Cardiac muscle cell (in vitro differentiated cells and primary cell): ENCODE measurements around the gene PIGM. TPM values are rescaled to one million over a fixed set of nuclear protein-coding genes. Genes with fewer than 3 reads are reported as not detected.

Experiments used
- DNase-seq, 2 donors: peaks; one replicate each; pipeline versions ENCODE4 v3.0.0 to v3.0.0-alpha.2; 2010 to 2017; ENCODE audit warnings: low read depth in 1 of 2, low spot score in 1 of 2
- H3K27ac ChIP-seq: fragments of 200-600 bp; sonication (generic); 2 replicates; pipeline ENCODE4 v1.5.1; 2016
- H3K27me3 ChIP-seq: fragments of 200-600 bp; sonication (generic); 2 replicates; pipeline ENCODE4 v1.6.0; 2016; ENCODE audit warnings: control low read depth
- H3K36me3 ChIP-seq: fragments of 200-600 bp; sonication (generic); 2 replicates; pipeline ENCODE4 v1.5.1; 2016; ENCODE audit warnings: control low read depth
- H3K4me1 ChIP-seq: fragments of 200-600 bp; sonication (generic); 2 replicates; pipeline ENCODE4 v1.8.1; 2017; ENCODE audit warnings: low read depth, mild to moderate bottlenecking, mixed run types
- H3K4me3 ChIP-seq: fragments of 200-600 bp; sonication (generic); 2 replicates; pipeline ENCODE4 v1.5.1; 2016; ENCODE audit warnings: mild to moderate bottlenecking
- H3K9me3 ChIP-seq: fragments of 200-600 bp; sonication (generic); 2 replicates; pipeline ENCODE4 v1.5.1; 2017; ENCODE audit warnings: low read depth, mild to moderate bottlenecking, control low read depth
- polyA plus RNA-seq: library from polyadenylated mRNA; unstranded; fragments of >200 nt; fragmentation: Nextera tagmentation; extraction: Ambion mirVana; gene quantifications from 2 replicates; pipeline ENCODE4 v1.2.1, GENCODE V29; 2016
- total RNA-seq: library from RNA; depleted of rRNA; stranded (reverse); fragments of >200 nt; gene quantifications from 2 replicates; pipeline ENCODE4 v1.2.3, GENCODE V29; 2016
- TF ChIP-seq, protein P1 (sequence below): IDR thresholded peaks from 2 replicates; pipeline ENCODE4 v1.5.1; 2012; ENCODE audit warnings: low read depth, mild to moderate bottlenecking, low read length

Gene PIGM
- total and polyA plus RNA-seq, 2 experiments from 2014 or later = 4.7 to 4.9 TPM

DNA sequence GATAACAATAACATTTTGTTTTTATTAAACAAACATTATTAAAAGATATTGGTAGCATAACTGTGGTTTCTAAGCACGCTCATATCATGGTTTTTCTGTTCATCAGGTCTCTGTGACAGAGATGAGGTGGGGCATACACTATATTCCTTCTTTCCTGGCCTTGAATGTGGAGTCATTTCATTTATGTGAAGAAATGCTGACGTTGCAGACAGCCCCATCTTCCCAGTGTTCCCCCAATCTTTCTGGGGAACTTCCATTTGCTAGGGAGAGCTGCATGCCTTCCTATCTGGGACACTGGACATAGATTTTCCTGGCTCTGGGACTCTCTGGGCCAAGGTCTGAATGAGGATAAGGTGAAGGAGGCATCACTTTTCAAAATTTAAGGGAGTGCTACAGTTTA is 30.4 kb downstream of the PIGM start:
- Histone ChIP-seq H3K27me3 (no peaks in the 10 kb centered on the region), H3K4me1 (peaks cover 6% of the 10 kb centered on the region), H3K9me3 (no peaks in the 10 kb centered on the region), H3K27ac (no peak overlapping the region), H3K36me3 (no peaks in the 10 kb centered on the region), H3K4me3 (no peak overlapping the region)
- DNase-seq = no peak
- TF ChIP-seq, protein P1, sequence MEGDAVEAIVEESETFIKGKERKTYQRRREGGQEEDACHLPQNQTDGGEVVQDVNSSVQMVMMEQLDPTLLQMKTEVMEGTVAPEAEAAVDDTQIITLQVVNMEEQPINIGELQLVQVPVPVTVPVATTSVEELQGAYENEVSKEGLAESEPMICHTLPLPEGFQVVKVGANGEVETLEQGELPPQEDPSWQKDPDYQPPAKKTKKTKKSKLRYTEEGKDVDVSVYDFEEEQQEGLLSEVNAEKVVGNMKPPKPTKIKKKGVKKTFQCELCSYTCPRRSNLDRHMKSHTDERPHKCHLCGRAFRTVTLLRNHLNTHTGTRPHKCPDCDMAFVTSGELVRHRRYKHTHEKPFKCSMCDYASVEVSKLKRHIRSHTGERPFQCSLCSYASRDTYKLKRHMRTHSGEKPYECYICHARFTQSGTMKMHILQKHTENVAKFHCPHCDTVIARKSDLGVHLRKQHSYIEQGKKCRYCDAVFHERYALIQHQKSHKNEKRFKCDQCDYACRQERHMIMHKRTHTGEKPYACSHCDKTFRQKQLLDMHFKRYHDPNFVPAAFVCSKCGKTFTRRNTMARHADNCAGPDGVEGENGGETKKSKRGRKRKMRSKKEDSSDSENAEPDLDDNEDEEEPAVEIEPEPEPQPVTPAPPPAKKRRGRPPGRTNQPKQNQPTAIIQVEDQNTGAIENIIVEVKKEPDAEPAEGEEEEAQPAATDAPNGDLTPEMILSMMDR = no peak

DNA sequence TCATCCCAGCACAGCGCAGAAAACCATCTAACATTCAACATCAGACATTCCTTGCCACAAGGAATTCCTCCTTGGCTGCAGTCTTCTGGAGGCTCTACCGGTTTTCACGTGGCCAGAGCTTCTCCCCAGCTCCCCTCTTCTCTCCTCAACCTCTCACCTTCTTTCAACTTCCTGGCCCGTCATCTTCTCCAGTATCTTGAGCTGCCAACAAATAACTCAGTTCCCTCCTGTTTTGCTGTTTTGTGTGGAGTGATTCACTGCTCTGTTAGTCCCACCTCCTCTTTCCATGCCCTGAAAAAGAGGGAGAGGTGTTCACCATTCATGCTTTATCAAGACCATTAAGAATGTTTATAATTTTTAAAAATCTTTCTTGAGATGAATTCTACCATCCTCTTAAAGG is 32.6 kb downstream of the PIGM start:
- TF ChIP-seq, protein P1 = no peak
- peak in 1 of 2 donors; percentile 39 for DNase-seq

DNA sequence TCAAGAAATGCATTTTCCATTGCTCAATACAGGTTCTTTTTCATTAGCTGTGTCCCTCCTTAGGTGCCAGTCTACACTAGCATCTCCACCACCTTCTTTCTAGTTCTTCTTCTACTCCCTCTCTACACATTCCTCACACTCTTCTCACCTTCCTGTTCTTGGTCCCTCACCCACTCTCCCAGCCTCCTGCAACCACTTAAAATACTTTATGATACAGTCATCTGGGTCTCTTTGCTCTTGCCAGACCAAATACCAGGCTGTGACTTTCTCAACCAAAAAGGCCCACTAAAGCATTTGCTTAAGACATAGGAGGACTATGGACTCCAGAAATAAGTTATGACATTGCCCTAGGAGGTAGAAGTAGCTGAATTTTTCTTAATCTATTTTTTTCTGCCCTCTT is 35.1 kb downstream of the PIGM start:
- no peak overlapping the region for H3K4me3 ChIP-seq
- TF ChIP-seq, protein P1 = no peak

More for the DNA sequence above, 32.6 kb downstream of the PIGM start:
- no peak overlapping the region for H3K27ac ChIP-seq
- H3K36me3 ChIP-seq = no peaks in the 10 kb centered on the region
- H3K4me1 ChIP-seq = peaks cover 7% of the 10 kb centered on the region
- H3K4me3 ChIP-seq = no peak overlapping the region
- H3K9me3 ChIP-seq = no peaks in the 10 kb centered on the region
- H3K27me3 ChIP-seq = no peaks in the 10 kb centered on the region

DNA sequence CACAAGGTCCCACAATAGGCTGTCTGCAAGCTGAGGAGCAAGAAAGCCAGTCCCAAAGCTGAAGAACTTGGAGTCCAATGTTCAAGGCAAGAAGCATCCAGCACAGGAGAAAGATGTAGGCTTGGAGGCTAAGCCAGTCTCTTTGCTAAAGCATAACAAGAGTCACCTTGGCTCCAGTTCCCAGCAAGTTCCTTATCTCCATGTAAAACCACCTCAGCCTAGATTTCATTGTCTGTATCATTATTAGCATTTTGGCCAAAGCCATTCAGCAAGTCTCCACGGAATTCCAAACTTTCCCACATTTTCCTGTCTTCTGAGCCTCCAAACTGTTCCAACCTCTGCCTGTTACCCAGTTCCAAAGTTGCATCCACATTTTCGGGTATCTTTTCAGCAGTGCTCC is 36.9 kb downstream of the PIGM start:
- Histone ChIP-seq H3K4me1 (peaks cover 17% of the 10 kb centered on the region), H3K27me3 (no peaks in the 10 kb centered on the region), H3K9me3 (no peaks in the 10 kb centered on the region), H3K36me3 (no peaks in the 10 kb centered on the region), H3K27ac (no peak overlapping the region), H3K4me3 (no peak overlapping the region)
- peak in 1 of 2 donors; percentile 8 for DNase-seq
- TF ChIP-seq, protein P1 = no peak

More for the DNA sequence above, 35.1 kb downstream of the PIGM start:
- no peak overlapping the region for H3K27ac ChIP-seq
- H3K27me3 ChIP-seq = no peaks in the 10 kb centered on the region
- H3K9me3 ChIP-seq = no peaks in the 10 kb centered on the region
- DNase-seq = peak; percentile 42 to 76
- no peaks in the 10 kb centered on the region for H3K36me3 ChIP-seq
- peaks cover 17% of the 10 kb centered on the region for H3K4me1 ChIP-seq

DNA sequence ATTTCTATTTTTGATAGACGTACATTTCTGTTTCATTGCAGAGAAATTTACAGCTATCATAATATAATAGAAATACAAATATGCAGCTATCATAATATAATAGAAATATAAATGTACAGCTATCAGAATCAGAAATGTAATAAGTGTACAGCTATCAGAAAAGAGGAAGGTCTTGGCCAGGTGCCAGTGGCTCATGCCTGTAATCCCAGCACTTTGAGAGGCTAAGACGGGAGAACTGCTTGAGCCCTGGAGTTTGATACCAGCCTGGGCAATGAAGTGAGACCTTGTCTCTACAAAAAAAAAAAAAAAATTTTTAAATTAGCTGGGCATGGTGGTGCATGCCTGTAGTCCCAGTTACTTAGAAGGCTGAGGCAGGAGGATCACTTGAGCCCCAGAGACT is 37.9 kb downstream of the PIGM start:
- TF ChIP-seq, protein P1 = no peak
- no peaks in the 10 kb centered on the region for H3K36me3 ChIP-seq
- no peak overlapping the region for H3K27ac ChIP-seq
- no peak overlapping the region for H3K4me3 ChIP-seq
- no peaks in the 10 kb centered on the region for H3K9me3 ChIP-seq
- no peak for DNase-seq
- peaks cover 17% of the 10 kb centered on the region for H3K4me1 ChIP-seq
- H3K27me3 ChIP-seq = no peaks in the 10 kb centered on the region

DNA sequence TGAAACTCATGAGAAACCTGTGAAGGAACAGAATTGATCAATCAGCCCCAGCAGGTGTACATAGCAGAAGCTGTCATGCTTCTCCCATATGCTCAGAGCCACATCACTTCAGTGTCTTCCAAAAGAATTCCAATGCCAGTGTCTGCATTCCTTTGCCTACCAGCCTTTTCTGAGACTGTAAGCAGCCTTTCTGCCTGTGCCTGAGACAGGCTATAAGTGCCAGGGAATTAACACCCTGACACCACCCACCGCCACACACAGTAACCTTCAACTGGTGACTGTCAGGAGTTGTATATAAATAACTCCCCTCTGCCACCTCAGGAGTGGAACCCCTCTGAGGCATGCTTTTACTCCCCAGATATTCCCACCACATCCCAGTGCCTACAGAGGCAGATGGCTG is 39.6 kb downstream of the PIGM start:
- no peaks in the 10 kb centered on the region for H3K36me3 ChIP-seq
- no peak overlapping the region for H3K27ac ChIP-seq
- peaks cover 26% of the 10 kb centered on the region for H3K4me1 ChIP-seq
- no peak overlapping the region for H3K4me3 ChIP-seq
- no peaks in the 10 kb centered on the region for H3K27me3 ChIP-seq
- H3K9me3 ChIP-seq = no peaks in the 10 kb centered on the region
- TF ChIP-seq, protein P1 = no peak
- peak in 1 of 2 donors; percentile 48 for DNase-seq
